Mononuclear cell (primary cell): ENCODE data around the gene MYEOV. TPM values are rescaled to one million over a fixed set of nuclear protein-coding genes. Genes with fewer than 3 reads are reported as not detected.

Experiments
- H3K27me3 ChIP-seq: 2 replicates; pipeline ENCODE4 v1.6.0; 2011; ENCODE audit warnings: low read length, control low read depth; ENCODE audit not compliant: insufficient read depth
- H3K4me1 ChIP-seq: 2 replicates; pipeline ENCODE4 v1.5.1; 2011; ENCODE audit warnings: mild to moderate bottlenecking, low read length, control low read depth; ENCODE audit not compliant: insufficient read depth
- H3K4me3 ChIP-seq: 2 replicates; pipeline ENCODE4 v1.5.1; 2011; ENCODE audit warnings: mild to moderate bottlenecking, low read length, moderate library complexity
- H3K9me3 ChIP-seq: 2 replicates; pipeline ENCODE4 v1.5.1; 2011; ENCODE audit warnings: low read depth, mild to moderate bottlenecking, control low read depth, low read length
- total RNA-seq: library from RNA; depleted of rRNA; stranded (reverse); fragments of >200 nt; gene quantifications from one replicate; pipeline ENCODE4 v1.2.3, GENCODE V29; 2012

The MYEOV gene
- total RNA-seq, 1 donor, result 2.3 TPM

DNA sequence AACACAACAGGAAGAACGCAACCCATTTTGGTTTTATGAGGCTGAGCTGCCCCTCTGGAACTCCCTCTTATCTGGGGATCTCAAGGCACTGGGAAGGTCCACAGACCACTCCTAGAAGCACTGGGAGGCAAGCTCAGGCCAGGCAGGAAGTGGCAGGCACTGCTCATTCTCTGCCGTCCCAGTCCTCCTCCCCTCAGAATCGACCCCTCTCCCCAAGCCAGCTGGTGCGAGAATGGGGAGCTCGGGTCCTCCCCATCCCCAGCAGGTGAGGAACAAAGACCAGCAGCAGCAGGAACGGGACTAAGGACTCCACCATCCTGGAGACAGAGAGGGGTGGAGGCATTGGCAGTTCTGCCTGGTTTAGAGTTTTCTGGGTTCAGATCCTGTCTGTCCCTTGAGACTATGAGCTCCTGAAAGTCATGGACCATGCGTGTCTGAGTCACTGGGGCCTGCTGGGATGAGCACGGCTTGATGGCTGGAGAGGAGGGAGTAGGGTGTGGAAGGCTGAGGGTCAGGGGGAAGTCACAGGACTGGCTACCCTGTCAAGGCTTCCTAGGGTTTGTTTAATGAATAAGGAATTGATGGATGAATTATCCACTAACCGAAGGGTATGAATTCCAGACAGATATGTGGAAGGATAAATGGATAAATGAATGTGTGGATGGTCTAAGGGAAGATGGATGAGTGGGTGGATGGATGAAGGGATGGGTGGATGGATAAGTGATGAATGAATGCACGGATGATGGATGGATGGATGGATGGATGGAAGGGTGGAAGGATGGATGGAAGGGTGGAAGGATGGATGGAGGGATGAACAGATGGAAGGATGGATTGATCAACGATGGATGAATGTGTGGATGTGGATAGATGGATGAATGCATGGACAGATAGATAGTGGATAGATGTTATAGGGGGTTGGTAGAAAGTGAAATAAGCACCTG lies 6.4 kb downstream of the MYEOV start:
- Histone ChIP-seq H3K9me3 (no peaks in the 10 kb centered on the region), H3K4me3 (no peak overlapping the region), H3K4me1 (peaks cover 61% of the 10 kb centered on the region), H3K27me3 (no peaks in the 10 kb centered on the region)

DNA sequence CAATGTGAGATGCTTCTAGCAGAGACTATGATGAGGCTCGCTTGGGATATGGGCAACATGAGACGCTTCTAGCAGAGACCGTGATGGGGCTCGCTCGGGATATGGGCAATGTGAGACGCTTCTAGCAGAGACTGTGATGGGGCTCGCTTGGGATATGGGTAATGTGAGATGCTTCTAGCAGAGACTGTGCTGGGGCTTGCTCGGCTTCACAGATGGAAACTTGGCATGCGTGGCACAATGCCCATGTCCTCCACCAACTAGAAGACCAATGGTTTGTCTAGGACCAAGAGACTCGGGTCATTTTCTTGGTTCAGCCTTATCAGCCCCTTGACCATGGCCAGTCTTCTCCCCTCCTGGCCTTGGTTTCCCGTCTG lies 7.1 kb downstream of the MYEOV start:
- H3K27me3 ChIP-seq, result no peaks in the 10 kb centered on the region
- H3K4me3 ChIP-seq, result no peak overlapping the region
- no peaks in the 10 kb centered on the region for H3K9me3 ChIP-seq
- H3K4me1 ChIP-seq, result peaks cover 54% of the 10 kb centered on the region

DNA sequence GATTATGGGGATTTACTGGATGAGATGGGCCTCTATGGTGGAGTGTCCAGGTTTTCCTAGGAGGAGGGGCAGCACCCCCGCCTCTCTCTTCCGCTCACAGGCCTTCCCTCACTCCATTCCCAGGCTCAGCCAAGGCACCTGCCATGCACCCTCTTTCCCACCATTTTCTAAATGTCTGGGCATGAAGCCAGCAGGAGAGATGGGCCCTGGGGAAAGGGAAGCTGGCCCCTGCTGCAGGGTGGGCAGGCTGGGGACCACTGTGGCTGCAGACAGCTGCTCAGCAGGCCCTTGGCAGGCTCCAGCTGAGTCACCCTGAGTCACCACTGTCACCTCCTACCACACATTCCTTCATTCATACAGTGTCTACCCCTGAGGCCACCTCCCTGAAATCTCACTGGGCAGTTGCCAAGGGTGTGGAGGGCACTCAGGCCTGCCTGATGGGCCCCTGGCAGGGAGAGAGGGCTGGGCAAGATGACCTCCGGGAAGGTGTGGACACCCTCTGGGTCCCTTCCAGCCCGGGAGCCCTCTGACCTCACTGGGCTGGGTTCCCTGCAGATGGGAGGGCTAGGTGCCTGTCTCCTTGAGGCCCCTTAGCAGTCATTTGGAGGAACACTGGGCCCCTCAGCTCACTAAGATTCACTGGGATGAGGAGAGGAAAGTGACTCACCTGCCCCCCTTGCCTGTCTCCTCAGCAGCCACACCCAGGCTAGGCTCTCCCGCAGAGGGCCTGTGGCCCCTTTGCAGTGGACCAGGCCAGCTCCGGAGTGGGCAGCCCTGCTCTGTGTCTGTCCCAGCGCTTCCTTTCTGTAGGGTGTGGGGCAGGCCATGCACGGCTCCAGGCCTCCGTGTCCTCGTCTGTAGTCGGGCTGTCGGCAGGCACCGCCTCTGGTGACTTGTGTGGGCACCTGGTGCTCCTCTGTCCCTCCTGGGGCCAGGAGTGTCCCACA lies 7.8 kb downstream of the MYEOV start:
- Histone ChIP-seq H3K4me3 (no peak overlapping the region), H3K4me1 (peaks cover 48% of the 10 kb centered on the region), H3K9me3 (no peaks in the 10 kb centered on the region), H3K27me3 (no peaks in the 10 kb centered on the region)

DNA sequence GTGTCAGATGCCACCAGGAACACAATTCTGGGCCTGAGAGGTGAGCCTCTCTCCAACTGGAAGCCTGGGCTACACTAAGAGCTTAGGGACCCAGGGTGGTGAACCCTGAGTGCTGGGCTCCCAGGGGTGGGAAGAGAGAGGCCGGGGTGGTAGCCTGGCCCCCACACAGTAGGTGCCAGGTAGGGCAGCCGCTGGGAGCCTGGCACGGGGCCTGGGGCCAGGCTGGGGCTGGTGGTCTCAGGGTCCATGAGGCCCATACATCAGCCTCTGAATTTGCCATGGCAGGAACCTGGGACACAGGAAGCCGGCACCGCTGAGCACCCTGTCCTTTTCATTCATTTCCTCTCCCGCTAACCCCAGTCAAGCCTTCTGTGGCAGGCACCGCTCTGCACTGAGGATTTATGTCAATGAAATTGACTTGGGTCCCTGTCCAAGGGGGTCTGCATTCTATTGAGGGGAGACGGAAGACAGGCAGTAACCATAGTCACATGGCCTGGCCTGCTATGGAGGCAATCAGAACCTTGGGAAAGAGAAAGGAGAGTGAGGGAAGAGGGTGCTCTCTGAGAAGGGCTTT lies 8.6 kb downstream of the MYEOV start:
- Histone ChIP-seq H3K4me3 (no peak overlapping the region), H3K9me3 (no peaks in the 10 kb centered on the region), H3K27me3 (no peaks in the 10 kb centered on the region), H3K4me1 (peaks cover 40% of the 10 kb centered on the region)

DNA sequence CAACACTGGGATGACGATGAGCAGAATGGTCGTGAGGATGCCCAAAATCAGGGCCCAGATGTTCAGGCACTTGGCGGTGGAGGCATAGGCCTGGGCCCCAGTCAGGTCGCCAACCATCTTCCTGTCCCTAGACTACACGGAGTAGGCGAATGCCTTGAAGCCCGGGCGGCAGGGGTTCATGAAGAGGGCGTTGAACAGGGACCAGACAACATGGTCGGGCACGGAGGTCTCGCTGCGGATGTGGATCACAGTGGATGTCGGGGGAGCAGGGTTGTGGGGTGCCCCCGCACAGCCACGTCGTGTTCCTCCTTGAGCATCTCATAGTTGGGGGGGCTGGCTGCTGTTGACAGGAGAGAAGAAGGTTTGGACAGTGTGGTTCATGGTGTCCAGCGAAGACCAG lies 9.5 kb downstream of the MYEOV start:
- Histone ChIP-seq H3K4me1 (peaks cover 31% of the 10 kb centered on the region), H3K4me3 (no peak overlapping the region), H3K27me3 (no peaks in the 10 kb centered on the region), H3K9me3 (no peaks in the 10 kb centered on the region)

DNA sequence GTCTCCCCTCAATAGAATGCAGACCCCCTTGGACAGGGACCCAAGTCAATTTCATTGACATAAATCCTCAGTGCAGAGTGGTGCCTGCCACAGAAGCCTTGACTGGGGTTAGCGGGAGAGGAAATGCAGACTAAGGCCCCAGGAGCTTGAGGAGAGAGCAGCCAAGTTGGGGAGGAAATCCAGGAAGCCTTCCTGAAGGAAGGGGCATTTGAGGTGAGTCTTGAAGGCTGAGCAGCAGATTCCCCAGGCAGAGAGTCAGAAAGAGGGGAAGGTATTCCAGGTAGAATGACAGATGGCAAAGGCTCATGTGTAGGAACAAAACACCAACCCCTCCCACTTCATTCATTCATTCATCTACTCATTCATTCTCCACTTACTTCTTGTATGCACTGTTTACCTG lies 10.3 kb downstream of the MYEOV start:
- peaks cover 22% of the 10 kb centered on the region for H3K4me1 ChIP-seq
- H3K9me3 ChIP-seq, result no peaks in the 10 kb centered on the region
- H3K27me3 ChIP-seq, result no peaks in the 10 kb centered on the region
- H3K4me3 ChIP-seq, result no peak overlapping the region

DNA sequence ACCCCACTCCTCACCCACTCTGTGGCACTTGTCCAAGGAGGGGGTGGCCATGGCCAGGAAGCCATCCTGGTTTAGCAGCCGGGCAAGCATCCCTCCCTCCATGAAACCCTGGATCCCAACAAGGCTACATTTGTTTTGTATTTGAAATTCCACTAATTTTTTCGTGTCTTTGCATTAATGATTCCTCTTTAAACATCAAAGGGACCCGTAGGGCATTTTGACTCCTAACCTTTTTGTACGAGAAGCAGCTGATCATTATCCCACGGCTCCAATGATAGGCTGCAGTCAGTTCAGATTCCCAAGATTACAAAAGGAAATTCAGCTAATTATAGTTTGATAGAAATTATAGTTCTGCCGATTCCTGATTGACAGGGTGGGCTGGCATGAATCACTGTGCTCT lies 10.7 kb downstream of the MYEOV start:
- H3K27me3 ChIP-seq, result no peaks in the 10 kb centered on the region
- H3K4me3 ChIP-seq, result no peak overlapping the region
- H3K9me3 ChIP-seq, result no peaks in the 10 kb centered on the region
- H3K4me1 ChIP-seq, result peaks cover 18% of the 10 kb centered on the region

DNA sequence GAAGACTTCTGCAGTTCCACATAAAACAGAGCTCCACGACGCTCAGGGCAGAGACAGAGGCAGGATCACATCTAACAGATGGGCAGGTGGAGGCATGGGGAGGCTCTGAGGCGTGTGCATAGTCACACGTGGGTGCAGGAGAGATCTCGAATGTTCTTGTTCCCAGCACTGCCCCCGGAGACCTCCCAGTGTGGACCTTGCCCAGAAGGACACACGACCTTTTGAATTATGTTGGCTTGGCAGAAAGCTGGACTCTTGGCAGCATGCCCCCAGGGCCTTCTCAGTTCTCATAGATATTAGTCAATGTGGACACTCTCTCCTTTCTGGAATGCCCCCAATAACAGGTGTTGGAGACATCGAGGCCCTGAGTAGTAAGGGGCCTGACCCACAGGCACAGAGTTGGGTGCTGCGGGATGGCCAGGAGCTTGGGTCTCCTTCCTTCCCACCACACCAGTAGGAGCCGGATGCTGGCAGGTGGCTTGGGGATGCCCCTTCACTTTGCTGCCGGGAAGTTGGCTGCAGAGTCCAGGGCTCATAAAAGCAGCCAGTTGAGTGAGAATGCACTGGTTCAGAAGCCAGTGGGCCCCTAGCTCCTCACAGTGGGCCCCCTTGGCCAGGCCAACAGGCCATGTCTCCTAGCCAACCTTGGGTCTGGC lies 12.1 kb downstream of the MYEOV start:
- no peak overlapping the region for H3K4me3 ChIP-seq
- no peaks in the 10 kb centered on the region for H3K27me3 ChIP-seq
- peaks cover 14% of the 10 kb centered on the region for H3K4me1 ChIP-seq
- no peaks in the 10 kb centered on the region for H3K9me3 ChIP-seq

DNA sequence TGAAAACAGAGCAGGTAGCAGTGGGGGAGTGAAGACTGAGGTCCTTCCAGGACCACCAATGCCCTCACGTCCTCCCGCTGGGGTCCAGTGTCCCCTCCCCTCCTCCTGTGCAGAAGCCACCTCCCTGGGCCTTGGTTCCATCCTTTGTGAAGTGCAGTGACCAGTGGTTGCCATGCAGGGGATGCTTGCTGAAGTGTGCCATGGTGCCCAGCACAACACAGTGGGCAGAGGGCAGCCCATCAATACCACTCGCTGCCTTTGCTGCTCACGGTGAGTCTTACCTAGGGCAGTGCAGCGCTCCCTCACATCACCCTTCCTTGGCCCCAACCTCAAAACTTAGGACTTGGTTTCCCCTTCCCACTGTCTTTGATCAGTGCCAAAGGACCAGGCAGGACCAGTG lies 12.9 kb downstream of the MYEOV start:
- Histone ChIP-seq H3K4me3 (no peak overlapping the region), H3K4me1 (peaks cover 17% of the 10 kb centered on the region), H3K27me3 (no peaks in the 10 kb centered on the region), H3K9me3 (no peaks in the 10 kb centered on the region)

DNA sequence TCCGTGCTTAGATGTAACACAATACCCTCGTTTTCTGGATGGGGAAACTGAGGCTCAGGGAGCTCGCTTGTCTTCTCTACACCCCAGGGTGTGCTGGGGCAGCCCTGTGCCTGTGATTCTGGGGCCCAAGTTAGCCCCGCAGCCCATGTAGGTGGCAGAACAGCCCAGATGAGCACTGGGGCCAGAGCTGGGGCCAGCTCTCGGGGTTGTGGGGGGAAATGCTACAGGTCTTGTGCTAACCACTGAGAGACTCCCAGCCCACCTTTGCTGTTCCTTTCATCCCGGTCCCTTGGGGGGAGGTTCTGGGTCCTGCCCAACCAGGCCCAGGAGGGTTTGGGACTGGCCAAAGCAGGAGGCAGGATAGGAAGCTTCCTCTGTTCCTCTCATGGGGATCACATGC lies 13.5 kb downstream of the MYEOV start:
- peaks cover 17% of the 10 kb centered on the region for H3K4me1 ChIP-seq
- H3K9me3 ChIP-seq, result no peaks in the 10 kb centered on the region
- no peaks in the 10 kb centered on the region for H3K27me3 ChIP-seq
- no peak overlapping the region for H3K4me3 ChIP-seq

DNA sequence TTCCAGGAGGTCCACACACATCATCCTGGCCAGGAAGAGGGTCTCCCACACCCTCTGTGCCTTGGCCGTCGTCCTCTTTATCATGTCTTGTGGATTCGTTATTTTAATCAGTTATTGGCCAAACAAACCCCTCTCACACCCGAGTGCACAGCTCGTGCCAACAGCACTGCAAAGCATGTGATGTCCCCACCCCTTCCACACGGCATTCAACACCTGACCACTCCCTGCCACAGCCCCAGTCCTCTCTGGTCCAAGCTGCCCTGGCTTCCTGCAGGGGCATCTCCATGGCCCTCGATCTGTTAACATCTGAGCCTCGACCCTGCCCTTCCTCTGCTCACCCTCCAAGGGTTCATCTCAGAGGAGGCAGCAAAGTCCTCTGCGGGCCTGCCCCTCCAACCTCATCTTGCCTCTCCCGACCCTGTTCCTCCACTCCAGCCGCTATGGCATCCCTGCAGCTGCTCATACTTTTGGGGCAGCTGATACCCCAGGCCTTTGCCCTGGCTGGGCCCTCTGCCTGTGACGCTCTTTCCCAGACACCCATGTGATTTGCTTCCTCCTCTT lies 14.0 kb downstream of the MYEOV start:
- Histone ChIP-seq H3K9me3 (no peaks in the 10 kb centered on the region), H3K4me1 (peaks cover 22% of the 10 kb centered on the region), H3K4me3 (no peak overlapping the region), H3K27me3 (no peaks in the 10 kb centered on the region)

DNA sequence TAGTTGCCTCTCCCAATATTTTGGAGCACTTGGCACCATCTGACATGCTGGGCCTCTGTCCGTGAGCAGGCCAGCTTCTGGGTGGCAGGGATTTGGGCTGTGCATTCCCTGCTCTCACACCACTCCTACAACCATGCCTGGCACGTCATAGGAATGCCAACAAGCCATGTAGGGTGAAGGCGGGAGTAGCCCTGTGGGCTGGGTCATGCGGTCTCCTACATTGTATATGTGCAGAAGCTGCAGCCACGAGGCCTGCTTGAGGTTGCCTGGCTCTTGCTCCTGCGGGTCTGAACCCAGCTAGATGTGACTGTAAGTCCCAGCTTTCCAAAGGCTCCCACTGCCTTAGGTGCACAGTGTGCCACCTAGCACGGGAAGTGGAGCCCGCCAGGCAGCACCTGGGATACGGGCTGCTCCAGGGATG lies 14.5 kb downstream of the MYEOV start:
- H3K9me3 ChIP-seq, result no peaks in the 10 kb centered on the region
- H3K27me3 ChIP-seq, result no peaks in the 10 kb centered on the region
- no peak overlapping the region for H3K4me3 ChIP-seq
- peaks cover 25% of the 10 kb centered on the region for H3K4me1 ChIP-seq

DNA sequence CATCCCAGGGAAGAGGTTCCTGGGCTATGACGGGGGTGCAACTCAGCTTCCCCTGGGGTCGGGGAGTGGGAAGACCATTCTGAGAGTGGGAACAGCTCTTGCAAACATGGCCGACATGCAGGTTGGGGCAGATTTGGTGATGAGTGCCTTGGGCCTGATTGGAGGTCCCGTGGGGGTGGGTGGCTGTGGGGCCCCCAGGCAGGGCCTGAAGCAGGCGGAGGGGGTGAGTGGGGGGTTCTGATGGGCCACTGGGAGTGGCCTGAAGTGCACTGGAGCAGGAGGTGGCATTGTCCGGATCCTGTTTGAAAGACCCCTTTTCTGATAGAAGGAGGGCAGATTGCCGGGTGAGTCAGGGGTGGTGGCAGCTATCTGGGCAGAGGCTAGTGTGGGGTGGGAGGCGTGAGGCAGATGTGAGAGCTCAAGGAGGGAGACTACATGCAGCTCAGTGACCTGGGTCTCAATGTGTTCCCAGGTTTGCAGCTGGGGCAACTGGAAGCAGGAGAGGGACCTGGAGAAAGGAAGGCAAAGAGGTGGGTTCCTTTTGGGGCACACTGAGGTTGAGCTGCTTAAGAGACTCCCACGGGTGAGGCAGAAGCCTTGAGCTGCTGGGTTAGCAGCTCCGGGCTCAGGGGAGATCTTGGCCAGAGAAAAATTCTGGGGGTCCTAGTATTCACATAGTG lies 15.1 kb downstream of the MYEOV start:
- Histone ChIP-seq H3K4me1 (peaks cover 25% of the 10 kb centered on the region), H3K4me3 (no peak overlapping the region), H3K9me3 (no peaks in the 10 kb centered on the region), H3K27me3 (no peaks in the 10 kb centered on the region)
